HEK293 (cell line): ENCODE results near the gene ZNF787.

Source experiments
- CTCF ChIP-seq: fragments of 450-650 bp; formaldehyde crosslinking; IDR thresholded peaks from 2 replicates; pipeline ENCODE4 v1.5.1; 2016; ENCODE audit warnings: missing biosample characterization, missing genetic modification characterization
- REST ChIP-seq: fragments of 450-650 bp; formaldehyde crosslinking; IDR thresholded peaks from 2 replicates; pipeline ENCODE4 v1.5.1; 2016; ENCODE audit warnings: missing biosample characterization, missing genetic modification characterization
- ZBTB21 ChIP-seq: fragments of 450-650 bp; formaldehyde crosslinking; IDR thresholded peaks from 2 replicates; pipeline ENCODE4 v1.5.1; 2017; ENCODE audit warnings: missing biosample characterization, missing genetic modification characterization
- ZNF426 ChIP-seq: fragments of 450-650 bp; formaldehyde crosslinking; IDR thresholded peaks from 2 replicates; pipeline ENCODE4 v1.5.1; 2017; ENCODE audit warnings: missing biosample characterization, missing genetic modification characterization, mild to moderate bottlenecking, inconsistent platforms, moderate library complexity
- ZNF843 ChIP-seq: fragments of 450-650 bp; formaldehyde crosslinking; IDR thresholded peaks from 2 replicates; pipeline ENCODE4 v1.5.1; 2016; ENCODE audit warnings: missing biosample characterization, missing genetic modification characterization
- TF ChIP-seq, protein P1 (sequence below): fragments of 450-650 bp; formaldehyde crosslinking; IDR thresholded peaks from 2 replicates; pipeline ENCODE4 v1.5.1; 2016; ENCODE audit warnings: missing biosample characterization, missing genetic modification characterization

DNA sequence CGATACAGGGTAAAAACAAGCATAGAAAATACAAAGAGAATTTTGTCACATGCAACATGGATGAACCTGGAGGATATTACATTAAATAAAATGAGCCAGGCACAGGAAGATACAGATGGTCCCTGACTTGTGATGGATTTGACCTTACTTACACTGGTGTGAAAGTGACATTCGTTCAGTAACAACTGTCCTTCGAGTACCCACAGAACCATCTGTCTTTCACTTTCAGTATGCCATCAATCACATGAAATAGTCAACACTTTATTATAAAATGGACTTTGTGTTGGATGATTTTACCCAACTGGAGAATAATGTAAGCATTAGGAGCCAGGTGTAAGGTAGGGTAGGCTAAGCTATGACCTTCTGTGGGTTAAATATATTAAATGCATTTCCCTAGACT lies 51.5 kb downstream of the ZNF787 start:
- TF ChIP-seq REST (no peak), ZBTB21 (tag by site-specific recombination) (no peak), CTCF (tag by site-specific recombination) (no peak), ZNF843 (tag by site-specific recombination) (no peak), ZNF426 (tag by site-specific recombination) (no peak)
- TF ChIP-seq, protein P1, sequence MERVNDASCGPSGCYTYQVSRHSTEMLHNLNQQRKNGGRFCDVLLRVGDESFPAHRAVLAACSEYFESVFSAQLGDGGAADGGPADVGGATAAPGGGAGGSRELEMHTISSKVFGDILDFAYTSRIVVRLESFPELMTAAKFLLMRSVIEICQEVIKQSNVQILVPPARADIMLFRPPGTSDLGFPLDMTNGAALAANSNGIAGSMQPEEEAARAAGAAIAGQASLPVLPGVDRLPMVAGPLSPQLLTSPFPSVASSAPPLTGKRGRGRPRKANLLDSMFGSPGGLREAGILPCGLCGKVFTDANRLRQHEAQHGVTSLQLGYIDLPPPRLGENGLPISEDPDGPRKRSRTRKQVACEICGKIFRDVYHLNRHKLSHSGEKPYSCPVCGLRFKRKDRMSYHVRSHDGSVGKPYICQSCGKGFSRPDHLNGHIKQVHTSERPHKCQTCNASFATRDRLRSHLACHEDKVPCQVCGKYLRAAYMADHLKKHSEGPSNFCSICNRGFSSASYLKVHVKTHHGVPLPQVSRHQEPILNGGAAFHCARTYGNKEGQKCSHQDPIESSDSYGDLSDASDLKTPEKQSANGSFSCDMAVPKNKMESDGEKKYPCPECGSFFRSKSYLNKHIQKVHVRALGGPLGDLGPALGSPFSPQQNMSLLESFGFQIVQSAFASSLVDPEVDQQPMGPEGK: no peak
